HG02981 (cell line): ENCODE measurements around the gene CHRM4.

Experiments
- ATAC-seq: cut with Tn5 transposase; IDR thresholded peaks from one replicate; pipeline ENCODE4 v1.9.1; 2021; ENCODE audit warnings: mild to moderate bottlenecking, moderate library complexity; ENCODE audit not compliant: unreplicated experiment

The CHRM4 gene

GRCh38 chr11:46391578-46392420 lies at the start of gene CHRM4:
Gene CHRM4 (minus strand): TSS chr11:46391776. CDS start chr11:46386557, 5,219 bp downstream.
- ATAC-seq, result no peak

DNA sequence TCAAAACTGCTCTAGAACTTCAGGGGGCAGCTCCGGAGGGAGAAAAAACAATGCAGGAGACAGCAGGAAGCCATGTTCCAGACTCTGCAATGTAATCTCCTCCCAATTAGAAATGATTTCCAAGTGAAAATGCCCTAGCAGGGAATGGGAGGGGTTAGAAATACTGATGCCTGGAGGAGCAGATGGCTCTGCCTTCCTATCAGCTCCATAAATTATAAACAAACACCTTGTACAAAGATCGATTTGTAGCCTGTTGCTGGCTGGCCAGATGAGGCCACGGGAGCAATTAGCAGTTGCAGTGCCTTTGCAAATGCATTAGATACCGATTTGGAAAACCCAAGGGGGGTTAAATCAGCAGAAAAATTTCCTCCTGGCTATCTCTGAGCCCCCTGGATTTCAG lies 46.6 kb upstream of the CHRM4 start:
- no peak for ATAC-seq

DNA sequence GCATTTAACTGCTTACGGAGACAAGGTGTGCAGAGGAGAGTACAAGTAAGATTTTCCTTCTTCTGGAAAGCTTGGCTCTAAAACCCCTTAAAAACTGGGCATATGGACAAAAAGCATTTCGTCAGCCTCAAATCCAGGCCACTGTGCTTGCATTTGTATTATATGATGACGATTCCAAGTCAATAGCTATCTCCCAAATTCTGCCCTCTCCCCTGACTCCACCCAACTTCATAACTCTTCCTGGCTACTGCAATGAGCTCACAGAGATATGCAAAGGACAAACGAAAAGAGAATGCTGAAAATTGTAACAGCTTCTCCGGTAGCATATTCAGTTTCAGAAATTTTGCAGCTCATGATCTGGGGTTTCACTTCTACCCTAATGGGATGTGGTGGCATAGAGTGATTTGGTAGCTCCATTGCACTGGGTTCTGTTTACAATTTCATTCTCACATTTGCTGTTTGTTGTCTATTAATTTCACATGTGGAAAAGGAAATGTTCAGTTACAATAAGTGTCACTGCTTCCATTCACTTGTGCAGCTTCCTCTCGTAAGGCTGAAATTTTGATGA lies 45.6 kb upstream of the CHRM4 start:
- ATAC-seq, result no peak

DNA sequence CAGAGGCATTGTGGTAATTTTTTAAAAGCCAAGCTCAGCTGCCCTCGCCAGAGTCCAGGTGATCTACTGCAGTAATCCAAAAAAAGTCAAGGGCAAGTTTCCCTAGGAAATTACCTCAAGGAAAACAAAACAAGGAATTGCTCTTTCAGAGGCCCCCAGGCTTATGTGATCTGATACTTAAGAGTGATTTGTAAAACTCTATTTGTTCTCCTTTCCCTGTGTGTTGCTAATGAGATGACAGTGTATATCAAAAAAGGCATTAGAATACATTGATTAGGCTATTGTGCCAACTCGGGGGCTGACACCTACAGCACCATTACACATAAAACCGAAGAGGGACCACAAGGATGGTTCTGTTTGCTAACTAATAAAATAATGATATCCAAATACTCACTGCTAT lies 44.5 kb upstream of the CHRM4 start:
- ATAC-seq, result no peak

DNA sequence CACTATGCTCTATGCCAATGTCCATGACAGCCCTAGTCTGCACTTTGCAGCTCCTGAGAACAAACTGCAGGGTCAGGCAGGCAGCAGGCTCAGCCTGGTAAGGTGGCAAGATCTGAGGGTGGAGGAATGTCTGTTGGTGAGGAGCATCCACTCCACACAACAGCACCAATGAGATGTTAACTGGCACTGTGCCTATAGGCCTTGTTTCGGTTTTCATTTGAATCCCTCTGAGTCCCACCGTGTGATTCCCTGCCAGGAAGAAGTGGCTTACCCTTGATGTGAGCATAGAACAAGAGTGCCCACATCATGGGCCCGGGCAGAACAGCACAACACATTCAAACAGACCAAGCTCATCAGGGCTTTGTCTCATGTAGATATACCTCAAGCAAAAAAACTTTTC lies 44.1 kb upstream of the CHRM4 start:
- no peak for ATAC-seq

DNA sequence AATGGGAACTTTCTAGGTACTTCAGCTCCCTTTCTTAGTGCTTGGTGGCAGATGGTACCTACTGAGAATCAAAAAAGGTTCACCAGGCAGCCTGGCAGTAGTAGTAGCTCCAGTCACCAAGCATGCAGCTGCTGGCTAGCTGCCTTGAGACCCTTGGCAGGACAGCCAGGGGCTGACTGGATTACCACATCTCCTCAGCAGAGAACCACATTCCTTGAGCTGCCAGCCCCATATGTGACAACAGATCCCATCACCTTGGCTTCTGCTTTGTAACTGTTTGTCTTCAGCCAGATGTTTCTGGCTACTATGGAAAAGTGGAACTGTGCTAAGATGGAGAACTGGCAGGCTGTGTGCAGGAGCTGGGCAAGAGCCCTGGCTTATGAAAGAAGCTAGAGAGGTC lies 39.6 kb upstream of the CHRM4 start:
- ATAC-seq, result no peak

- ATAC-seq, result no peak
These were observed 38.1 kb upstream of the CHRM4 start for GRCh38 chr11:46429717-46430116.

DNA sequence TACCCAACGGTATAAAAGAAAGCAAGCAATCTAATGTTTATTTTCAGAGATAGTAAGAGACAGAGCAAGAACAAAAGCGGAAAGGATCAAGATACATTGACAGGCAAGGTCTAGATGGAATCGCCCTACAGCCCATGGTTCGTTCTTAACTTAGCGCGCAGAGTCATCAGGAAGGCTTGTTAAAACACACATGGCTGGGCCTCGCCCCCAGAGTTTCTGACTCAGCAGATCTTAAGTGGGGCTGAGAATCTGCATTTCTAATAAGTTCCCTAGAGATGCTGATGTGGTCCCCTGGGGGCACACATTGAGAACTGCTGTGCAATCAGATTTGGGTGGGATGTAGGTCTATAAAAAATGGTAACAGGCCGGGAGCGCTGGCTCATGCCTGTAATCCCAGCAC lies 35.8 kb upstream of the CHRM4 start:
- no peak for ATAC-seq

DNA sequence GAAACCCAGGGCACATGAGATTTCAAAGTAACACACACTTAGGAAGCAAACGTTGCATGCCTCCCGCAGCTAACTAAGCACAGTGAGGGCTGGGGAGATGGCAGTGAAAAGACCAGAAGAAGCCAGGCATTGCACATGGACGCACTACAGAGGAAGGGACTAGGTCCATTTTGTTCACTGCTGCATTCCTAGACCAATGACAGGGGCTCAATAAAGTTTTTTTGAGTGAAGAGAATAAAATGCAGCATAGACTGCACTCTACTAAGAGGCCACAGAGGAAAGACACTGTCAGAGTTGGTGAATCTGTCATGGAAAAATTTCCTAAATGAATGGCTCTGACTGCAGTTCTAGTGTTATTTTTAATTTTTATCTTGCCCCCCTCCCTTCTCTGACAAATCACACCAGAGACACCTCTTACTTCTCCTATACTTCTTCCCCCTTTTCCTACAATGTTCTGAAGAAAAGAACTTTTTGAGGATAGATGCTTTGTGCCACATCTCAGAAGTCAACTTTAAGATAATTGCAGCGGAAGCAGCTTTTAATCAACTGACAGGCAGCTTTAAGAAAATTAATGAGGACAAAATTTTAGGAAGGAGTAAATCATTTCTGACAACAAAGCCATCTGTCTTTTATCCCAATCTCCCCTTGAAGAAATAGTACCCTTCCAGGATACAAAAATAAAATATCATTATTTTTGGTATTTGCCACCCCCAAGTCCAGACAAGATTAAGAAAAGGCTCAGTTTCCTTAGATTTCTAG lies 34.8 kb upstream of the CHRM4 start:
- ATAC-seq, result no peak

GRCh38 chr11:46422588-46422987 lies 31.0 kb upstream of the CHRM4 start:
- no peak for ATAC-seq

DNA sequence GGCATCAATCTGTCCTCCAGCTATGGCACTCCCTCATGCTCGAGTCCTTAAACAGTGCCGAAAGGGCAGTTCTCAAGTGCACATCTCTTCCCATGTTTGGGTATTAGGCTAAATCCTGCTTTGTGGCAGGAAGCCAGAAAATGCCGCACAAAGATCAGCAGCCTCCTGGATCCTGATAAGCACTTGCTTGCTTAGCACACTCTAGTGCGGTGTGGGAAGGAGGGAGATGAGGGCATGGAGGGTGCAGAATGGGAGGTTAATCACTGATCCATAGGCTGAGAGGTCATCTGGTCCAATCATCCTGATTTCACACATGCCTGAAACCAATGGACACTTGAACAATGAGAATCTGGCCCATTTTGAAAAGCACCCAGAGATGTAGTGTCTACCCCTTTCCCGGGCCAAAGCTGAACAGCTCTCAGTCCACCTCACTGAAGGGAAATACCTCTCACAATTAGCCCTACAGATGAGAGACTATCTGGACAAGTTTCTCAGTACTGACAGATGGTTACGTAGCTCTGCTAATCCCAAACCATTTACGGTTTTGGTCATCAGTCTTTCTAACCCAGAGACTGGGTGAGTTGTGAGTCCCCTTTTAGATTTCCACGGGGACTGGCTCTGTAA lies 29.8 kb upstream of the CHRM4 start:
- no peak for ATAC-seq

- no peak for ATAC-seq
These were observed 28.9 kb upstream of the CHRM4 start for GRCh38 chr11:46420513-46420912.

GRCh38 chr11:46418751-46419150 lies 27.2 kb upstream of the CHRM4 start:
- ATAC-seq, result no peak

- ATAC-seq, result no peak
These were observed 26.1 kb upstream of the CHRM4 start for GRCh38 chr11:46417711-46418110.

GRCh38 chr11:46414879-46415278 lies 23.3 kb upstream of the CHRM4 start:
- no peak for ATAC-seq

- ATAC-seq, result no peak
These were observed 22.9 kb upstream of the CHRM4 start for GRCh38 chr11:46414466-46414796.

- no peak for ATAC-seq
These were observed 22.3 kb upstream of the CHRM4 start for GRCh38 chr11:46413760-46414465.

- no peak for ATAC-seq
These were observed 18.4 kb upstream of the CHRM4 start for GRCh38 chr11:46410021-46410420.

GRCh38 chr11:46408407-46408986 lies 16.9 kb upstream of the CHRM4 start:
- ATAC-seq, result no peak

- ATAC-seq, result no peak
These were observed 16.1 kb upstream of the CHRM4 start for GRCh38 chr11:46407635-46408034.
